ENCODE measurements around the gene COMMD9. TPM values are rescaled to one million over a fixed set of nuclear protein-coding genes. Genes with fewer than 3 reads are reported as not detected.

The COMMD9 gene
- total and polyA plus RNA-seq, 2 donors from 2014 or later = 64.7 to 182 TPM

- intact Hi-C loops (cut with DNase I) = no loop called here
- Histone ChIP-seq H3K4me1 (ENCODE audit: control insufficient read depth in 2 of 3, insufficient read depth in 2 of 3, low read depth in 1 of 3, low read length in 3 of 3) (peaks cover 2 to 6% (median 3%) of the 10 kb centered on the region in 3 donors), H3K9ac (ENCODE audit: low read length in 3 of 3) (no peak overlapping the region), H3K4me3 (ENCODE audit: low read length in 3 of 3) (no peak overlapping the region), H3K9me3 (ENCODE audit: control insufficient read depth in 2 of 3, insufficient read depth in 1 of 3, low read length in 3 of 3) (no peaks in the 10 kb centered on the region), H3K27ac (ENCODE audit: low read depth in 2 of 2, low read length in 2 of 2) (no peak overlapping the region), H3K27me3 (ENCODE audit: control insufficient read depth, insufficient read depth, low read length) (no peaks in the 10 kb centered on the region), H3K36me3 (ENCODE audit: control insufficient read depth in 2 of 3, insufficient read depth in 3 of 3, low read length in 3 of 3) (peaks cover 0 to 39% (median 34%) of the 10 kb centered on the region in 3 donors)
- no peak for DNase-seq
- no peak for FAIRE-seq
- TF ChIP-seq CTCF (IDR thresholded peaks at IDR 0.05; ENCODE audit: borderline replicate concordance, extremely low read depth, insufficient read depth) = no peak
These were observed 14.8 kb downstream of the COMMD9 start for GRCh38 chr11:36274414-36274813.

- Histone ChIP-seq H3K4me3 (ENCODE audit: low read length in 3 of 3) (no peak overlapping the region), H3K36me3 (ENCODE audit: control insufficient read depth in 2 of 3, insufficient read depth in 3 of 3, low read length in 3 of 3) (peaks cover 0 to 39% (median 34%) of the 10 kb centered on the region in 3 donors), H3K9ac (ENCODE audit: low read length in 3 of 3) (no peak overlapping the region), H3K27me3 (ENCODE audit: control insufficient read depth, insufficient read depth, low read length) (no peaks in the 10 kb centered on the region), H3K9me3 (ENCODE audit: control insufficient read depth in 2 of 3, insufficient read depth in 1 of 3, low read length in 3 of 3) (no peaks in the 10 kb centered on the region), H3K27ac (ENCODE audit: low read depth in 2 of 2, low read length in 2 of 2) (no peak overlapping the region), H3K4me1 (ENCODE audit: control insufficient read depth in 2 of 3, insufficient read depth in 2 of 3, low read depth in 1 of 3, low read length in 3 of 3) (peaks cover 0 to 2% (median under 1%) of the 10 kb centered on the region in 3 donors)
- intact Hi-C loops (cut with DNase I) = no loop called here
- DNase-seq = no peak
- TF ChIP-seq CTCF (IDR thresholded peaks at IDR 0.05; ENCODE audit: borderline replicate concordance, extremely low read depth, insufficient read depth) = no peak
- no peak for FAIRE-seq
These were observed 16.1 kb downstream of the COMMD9 start for GRCh38 chr11:36273110-36273509.

- TF ChIP-seq CTCF (IDR thresholded peaks at IDR 0.05; ENCODE audit: borderline replicate concordance, extremely low read depth, insufficient read depth) = no peak
- Histone ChIP-seq H3K4me3 (ENCODE audit: low read length in 3 of 3) (no peak overlapping the region), H3K9me3 (ENCODE audit: control insufficient read depth in 2 of 3, insufficient read depth in 1 of 3, low read length in 3 of 3) (no peaks in the 10 kb centered on the region), H3K27ac (ENCODE audit: low read depth in 2 of 2, low read length in 2 of 2) (no peak overlapping the region), H3K36me3 (ENCODE audit: control insufficient read depth in 2 of 3, insufficient read depth in 3 of 3, low read length in 3 of 3) (peaks cover 0 to 34% (median 31%) of the 10 kb centered on the region in 3 donors), H3K9ac (ENCODE audit: low read length in 3 of 3) (no peak overlapping the region), H3K27me3 (ENCODE audit: control insufficient read depth, insufficient read depth, low read length) (no peaks in the 10 kb centered on the region), H3K4me1 (ENCODE audit: control insufficient read depth in 2 of 3, insufficient read depth in 2 of 3, low read depth in 1 of 3, low read length in 3 of 3) (peaks cover 0 to 5% (median 2%) of the 10 kb centered on the region in 3 donors)
- intact Hi-C loops (cut with DNase I) = no loop called here
- FAIRE-seq = no peak
- no peak for DNase-seq
These were observed 17.3 kb downstream of the COMMD9 start for GRCh38 chr11:36271794-36272407.
